PC-3 (cell line): ENCODE results near the gene ENKD1. TPM values are rescaled to one million over a fixed set of nuclear protein-coding genes. Genes with fewer than 3 reads are reported as not detected.

Source experiments
- ATAC-seq: fragments of 200-7000 bp; cut with Tn5 transposase; 2 replicates; pipeline ENCODE4 v1.9.1; 2020; ENCODE audit warnings: mild to moderate bottlenecking, moderate library complexity
- Bru-seq: library from RNA; stranded (reverse); fragments of 400-500 nt; gene quantifications from one replicate; lab custom pipeline; 2021; lab: Mats Ljungman, UMichigan
- BruChase-seq, 2 experiments: library from RNA; stranded (reverse); fragments of 400-500 nt; gene quantifications; one replicate each; lab custom pipeline; 2021; lab: Mats Ljungman, UMichigan
- BruUV-seq: library from RNA; stranded (reverse); fragments of 400-500 nt; replicated peaks from 2 replicates; lab custom pipeline; 2021; lab: Mats Ljungman, UMichigan
- CTCF ChIA-PET: fragments of 300-600 bp; sonication (Branson Sonifier 250); formaldehyde crosslinking; loops from one replicate; lab custom pipeline; 2022; ENCODE audit warnings: antibody characterized with exemption; lab: Charles Lee
- POLR2A ChIA-PET: fragments of 300-600 bp; sonication (Branson Sonifier 250); formaldehyde crosslinking; loops from one replicate; lab custom pipeline; 2022; ENCODE audit warnings: antibody characterized with exemption; ENCODE audit not compliant: unreplicated experiment; lab: Charles Lee
- DNase-seq: peaks from one replicate; pipeline ENCODE4 v3.0.0-alpha.2; 2015
- H2AFZ ChIP-seq: fragments of 300-600 bp; sonication (generic); 2 replicates; pipeline ENCODE4 v1.6.0; 2016; ENCODE audit warnings: antibody characterized with exemption, low read length
- H3F3A ChIP-seq: fragments of 300-600 bp; sonication (generic); one replicate; pipeline ENCODE4 v1.6.0; 2017; ENCODE audit warnings: antibody characterized with exemption, low read length, control low read depth, mild to moderate bottlenecking; ENCODE audit not compliant: unreplicated experiment
- H3K27ac ChIP-seq: fragments of 300-600 bp; sonication (generic); 2 replicates; pipeline ENCODE4 v1.5.1; 2016; ENCODE audit warnings: mild to moderate bottlenecking, low read length
- H3K27me3 ChIP-seq: fragments of 300-600 bp; sonication (generic); 2 replicates; pipeline ENCODE4 v1.6.1; 2016; ENCODE audit warnings: low read length, mixed read lengths
- H3K36me3 ChIP-seq: fragments of 300-600 bp; sonication (generic); 2 replicates; pipeline ENCODE4 v1.6.1; 2016; ENCODE audit warnings: low read depth, mixed run types, low read length, mixed read lengths
- H3K4me1 ChIP-seq: fragments of 300-600 bp; sonication (generic); 2 replicates; pipeline ENCODE4 v1.5.1; 2016; ENCODE audit warnings: low read length; ENCODE audit not compliant: insufficient read depth
- H3K4me2 ChIP-seq: fragments of 300-600 bp; sonication (generic); 2 replicates; pipeline ENCODE4 v1.6.0; 2016; ENCODE audit warnings: low read length
- H3K4me3 ChIP-seq: fragments of 300-600 bp; sonication (generic); 2 replicates; pipeline ENCODE4 v1.5.1; 2016; ENCODE audit warnings: mild to moderate bottlenecking, low read length, mixed read lengths
- H3K79me2 ChIP-seq: fragments of 300-600 bp; sonication (generic); 2 replicates; pipeline ENCODE4 v1.6.1; 2017; ENCODE audit warnings: low read length, mixed read lengths
- H3K9ac ChIP-seq: fragments of 300-600 bp; sonication (generic); 2 replicates; pipeline ENCODE4 v1.6.0; 2016; ENCODE audit warnings: mild to moderate bottlenecking, low read length
- H3K9me2 ChIP-seq: fragments of 300-600 bp; sonication (generic); replicated peaks from 2 replicates; pipeline ENCODE4 v1.6.1; 2016; ENCODE audit warnings: mixed run types, low read length, mixed read lengths
- H3K9me3 ChIP-seq: fragments of 300-600 bp; sonication (generic); 2 replicates; pipeline ENCODE4 v1.6.1; 2016; ENCODE audit warnings: low read length, mixed read lengths
- H4K20me1 ChIP-seq: fragments of 300-600 bp; sonication (generic); 2 replicates; pipeline ENCODE4 v1.6.1; 2016; ENCODE audit warnings: low read length, mixed read lengths
- EZH2 ChIP-seq: fragments of 300-600 bp; sonication (generic); IDR thresholded peaks from one replicate; pipeline ENCODE4 v1.6.1; 2017; ENCODE audit warnings: antibody characterized with exemption, mild to moderate bottlenecking, low read length; ENCODE audit not compliant: unreplicated experiment
- EZH2phosphoT487 ChIP-seq: fragments of 300-600 bp; sonication (generic); IDR thresholded peaks from 2 replicates; pipeline ENCODE4 v1.6.1; 2018; ENCODE audit warnings: mild to moderate bottlenecking, antibody characterized with exemption, low read length, borderline replicate concordance
- intact Hi-C: fragments of 100-400 bp; cut with micrococcal nuclease; formaldehyde crosslinking; loops from 2 replicates; pipeline ENCODE4 v1.9.0; 2023
- long read RNA-seq: library from polyadenylated mRNA; unstranded; transcript quantifications from one replicate; pipeline ENCODE4 v2.0.0, GENCODE V29; 2021; ENCODE audit not compliant: unreplicated experiment
- total RNA-seq: library from RNA; depleted of rRNA; stranded (reverse); fragments of >200 nt; gene quantifications from 2 replicates; pipeline ENCODE4 v1.2.3, GENCODE V29; 2014; rRNA removed
- TF ChIP-seq, protein P1 (sequence below): fragments of 300-600 bp; sonication (generic); conservative IDR thresholded peaks from 2 replicates; pipeline ENCODE4 v1.5.1; 2017; ENCODE audit warnings: antibody characterized with exemption, low read depth, mild to moderate bottlenecking, low read length

Gene ENKD1, protein sequence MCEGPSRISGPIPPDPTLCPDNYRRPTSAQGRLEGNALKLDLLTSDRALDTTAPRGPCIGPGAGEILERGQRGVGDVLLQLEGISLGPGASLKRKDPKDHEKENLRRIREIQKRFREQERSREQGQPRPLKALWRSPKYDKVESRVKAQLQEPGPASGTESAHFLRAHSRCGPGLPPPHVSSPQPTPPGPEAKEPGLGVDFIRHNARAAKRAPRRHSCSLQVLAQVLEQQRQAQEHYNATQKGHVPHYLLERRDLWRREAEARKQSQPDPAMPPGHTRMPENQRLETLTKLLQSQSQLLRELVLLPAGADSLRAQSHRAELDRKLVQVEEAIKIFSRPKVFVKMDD
- total RNA-seq (12.0 and 19.4 TPM in 2 replicates), Bru-seq, nascent RNA (percentile 52 among the genes with signal in this experiment), BruChase-seq, experiment 1, labeled RNA remaining after a 6-hour chase (percentile 55 among the genes with signal in this experiment), BruChase-seq, experiment 2, labeled RNA remaining after a 2-hour chase (percentile 59 among the genes with signal in this experiment)
- long read RNA-seq, transcript ENKD1-201 (7 exons, 1,579 nt), result major isoform, 8 of 24 reads
- long read RNA-seq, partial matches to known transcripts, result 1 of 24 reads
- long read RNA-seq, other reads (novel, unspliced or antisense), result 13 of 24 reads

DNA sequence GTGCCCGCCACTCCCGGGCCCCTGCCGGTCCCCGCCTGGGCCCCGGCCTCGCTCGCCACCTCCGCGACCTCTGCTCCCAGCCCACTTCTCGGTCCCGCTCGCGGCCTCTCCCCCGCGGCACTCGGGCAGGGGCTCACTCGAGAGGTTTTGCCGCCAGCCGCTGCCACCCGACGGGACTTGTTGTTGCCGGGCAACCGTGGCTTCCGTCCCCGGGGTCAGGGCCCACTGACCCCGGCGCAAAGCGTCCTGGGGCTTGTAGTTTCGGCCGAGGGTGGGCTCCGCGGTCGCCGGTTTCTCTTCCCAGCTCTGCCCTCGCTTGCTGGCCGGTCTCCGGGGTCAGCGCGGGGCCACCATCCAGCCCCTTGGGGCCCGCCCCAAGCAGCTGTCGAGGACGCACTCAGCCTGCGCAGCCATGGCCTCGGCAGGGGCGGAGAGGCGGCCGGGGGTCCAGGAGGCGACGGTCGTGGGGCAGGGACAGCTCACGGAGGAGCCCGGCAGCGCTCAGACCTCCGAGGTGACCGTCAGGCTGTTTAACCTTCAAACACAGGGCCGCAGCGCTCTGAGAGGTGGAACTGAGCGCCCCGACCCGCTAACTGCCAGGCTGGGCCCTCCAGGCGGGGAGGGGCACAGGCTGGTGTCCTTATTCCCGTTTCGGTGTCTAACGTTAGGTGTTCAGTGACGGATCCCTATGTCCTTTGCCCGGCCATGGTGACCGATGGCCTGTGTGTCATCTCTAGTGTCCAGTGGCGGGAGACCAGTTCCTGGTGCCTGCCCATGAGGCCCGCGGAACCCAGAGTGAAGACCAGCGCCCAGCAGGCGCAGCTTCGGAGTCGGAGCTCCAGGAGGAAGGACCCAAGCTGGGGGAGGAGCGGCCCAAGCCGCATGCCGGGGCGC, at the start of gene ENKD1, which contains the start of gene C16orf86:
ENKD1 (minus strand) TSS at position 192 of the 894 bp plus-strand sequence. CDS start 308 bp downstream, outside the sequence.
C16orf86 (plus strand) TSS at position 256 of the 894 bp plus-strand sequence; CDS start at position 413, 157 bp downstream.
- H3K9me2 ChIP-seq, result no peaks in the 10 kb centered on the region
- no peaks in the 10 kb centered on the region for H3F3A ChIP-seq
- no TSS peak for BruUV-seq
- ATAC-seq (peak; percentile 61), DNase-seq (peak; percentile 46)
- peak within 1 kb of the TSS; percentile 52; the same call in 1 of the 2 replicates for H3K9ac ChIP-seq
- H3K79me2 ChIP-seq, result no peaks in the 10 kb centered on the region
- peak within 1 kb of the TSS; percentile 90 for H3K4me2 ChIP-seq
- CTCF ChIA-PET, result interaction anchor here (1.3 kb wide), 1 partner anchor 146 kb away, joined by 5 read pairs; no protein-coding TSS in a partner anchor
- H3K27ac ChIP-seq, result no peak within 1 kb of the TSS
- peak within 1 kb of the TSS; percentile 73 for H2AFZ ChIP-seq
- POLR2A ChIA-PET, result no interaction called here
- H3K4me1 ChIP-seq, result no peaks in the 10 kb centered on the region; the same call in 1 of the 2 replicates
- no peaks in the 10 kb centered on the region for H4K20me1 ChIP-seq
- intact Hi-C loops, result no loop called here
- no peaks in the 10 kb centered on the region for H3K27me3 ChIP-seq
- no peaks in the 10 kb centered on the region for H3K36me3 ChIP-seq
- H3K4me3 ChIP-seq, result peak within 1 kb of the TSS; percentile 68
- no peak for TF ChIP-seq EZH2
- TF ChIP-seq, protein P1, sequence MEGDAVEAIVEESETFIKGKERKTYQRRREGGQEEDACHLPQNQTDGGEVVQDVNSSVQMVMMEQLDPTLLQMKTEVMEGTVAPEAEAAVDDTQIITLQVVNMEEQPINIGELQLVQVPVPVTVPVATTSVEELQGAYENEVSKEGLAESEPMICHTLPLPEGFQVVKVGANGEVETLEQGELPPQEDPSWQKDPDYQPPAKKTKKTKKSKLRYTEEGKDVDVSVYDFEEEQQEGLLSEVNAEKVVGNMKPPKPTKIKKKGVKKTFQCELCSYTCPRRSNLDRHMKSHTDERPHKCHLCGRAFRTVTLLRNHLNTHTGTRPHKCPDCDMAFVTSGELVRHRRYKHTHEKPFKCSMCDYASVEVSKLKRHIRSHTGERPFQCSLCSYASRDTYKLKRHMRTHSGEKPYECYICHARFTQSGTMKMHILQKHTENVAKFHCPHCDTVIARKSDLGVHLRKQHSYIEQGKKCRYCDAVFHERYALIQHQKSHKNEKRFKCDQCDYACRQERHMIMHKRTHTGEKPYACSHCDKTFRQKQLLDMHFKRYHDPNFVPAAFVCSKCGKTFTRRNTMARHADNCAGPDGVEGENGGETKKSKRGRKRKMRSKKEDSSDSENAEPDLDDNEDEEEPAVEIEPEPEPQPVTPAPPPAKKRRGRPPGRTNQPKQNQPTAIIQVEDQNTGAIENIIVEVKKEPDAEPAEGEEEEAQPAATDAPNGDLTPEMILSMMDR, result no peak
- no peak for TF ChIP-seq EZH2phosphoT487
- H3K9me3 ChIP-seq, result no peaks in the 10 kb centered on the region

DNA sequence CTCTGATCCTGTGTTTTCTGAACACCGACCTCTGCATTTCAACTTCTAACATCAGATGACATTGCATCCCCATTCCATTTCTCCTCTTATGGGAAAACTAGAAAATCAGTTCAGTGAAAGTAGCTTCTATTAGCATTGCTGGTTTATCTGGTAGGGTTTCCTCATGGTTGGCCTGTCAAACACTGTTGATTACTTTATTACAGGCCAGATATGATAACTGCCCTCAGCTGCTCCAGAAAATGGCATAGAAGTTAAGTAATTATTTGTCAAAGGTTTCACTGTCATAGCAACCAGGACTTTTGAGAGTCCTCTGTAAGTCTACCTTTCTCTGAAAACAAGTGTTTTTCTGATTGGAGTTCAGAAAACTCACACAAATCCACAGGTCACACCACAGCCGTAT, 49.5 kb upstream of the ENKD1 start:
- BruUV-seq, result no TSS peak
- Histone ChIP-seq H3K9me2 (no peaks in the 10 kb centered on the region), H4K20me1 (0 out of 2 replicates have a peak, but pooled peaks cover 5% of the 10 kb centered on the region), H2AFZ (no peak overlapping the region), H3K4me2 (no peak overlapping the region), H3K36me3 (no peaks in the 10 kb centered on the region), H3K79me2 (peaks cover 70% of the 10 kb centered on the region), H3K27ac (no peak overlapping the region), H3K27me3 (no peaks in the 10 kb centered on the region), H3K4me3 (no peak overlapping the region), H3K4me1 (peaks cover 16% of the 10 kb centered on the region), H3F3A (no peaks in the 10 kb centered on the region), H3K9me3 (no peaks in the 10 kb centered on the region), H3K9ac (no peak overlapping the region)
- ChIA-PET POLR2A (interaction anchor here (0.6 kb wide), 1 partner anchor 70 kb away, joined by 10 read pairs; no protein-coding TSS in a partner anchor), CTCF (no interaction called here)
- DNase-seq (no peak), ATAC-seq (no peak)
- TF ChIP-seq EZH2phosphoT487 (no peak), EZH2 (no peak)
- TF ChIP-seq, protein P1, result no peak
- intact Hi-C loops, result no loop called here
